Fibroblast of lung (primary cell): ENCODE measurements around the gene BSX. TPM values are rescaled to one million over a fixed set of nuclear protein-coding genes. Genes with fewer than 3 reads are reported as not detected.

Experiments
- DNase-seq, 2 donors: peaks; one replicate each; pipeline versions ENCODE4 v3.0.0 to v3.0.0-alpha.2; 2010; ENCODE audit warnings: low read depth in 2 of 2
- H2AFZ ChIP-seq: 2 replicates; pipeline ENCODE4 v1.5.1; 2012; ENCODE audit warnings: low read length, control low read depth, inconsistent platforms
- H3K27ac ChIP-seq: 2 replicates; pipeline ENCODE4 v1.5.1; 2011; ENCODE audit warnings: low read length, control low read depth; ENCODE audit not compliant: insufficient read depth
- H3K27me3 ChIP-seq: 2 replicates; pipeline ENCODE4 v1.5.1; 2011; ENCODE audit warnings: mild to moderate bottlenecking, low read length; ENCODE audit not compliant: control insufficient read depth, insufficient read depth
- H3K36me3 ChIP-seq: 2 replicates; pipeline ENCODE4 v1.5.1; 2011; ENCODE audit warnings: low read length; ENCODE audit not compliant: control insufficient read depth, insufficient read depth
- H3K4me1 ChIP-seq: 2 replicates; pipeline ENCODE4 v1.5.1; 2011; ENCODE audit warnings: low read length; ENCODE audit not compliant: control insufficient read depth, insufficient read depth; ENCODE audit errors: extremely low read depth
- H3K4me2 ChIP-seq: 2 replicates; pipeline ENCODE4 v1.5.1; 2011; ENCODE audit warnings: low read length, control low read depth; ENCODE audit not compliant: insufficient read depth; ENCODE audit errors: extremely low read depth
- H3K4me3 ChIP-seq, 4 experiments: fragments of 200-600 bp in 1 of 4; sonication (generic) in 1 of 4; replicated peaks in 1 of 4; 2 replicates each; pipeline ENCODE4 v1.5.1; 2011 to 2016; ENCODE audit warnings: low read length in 4 of 4, low read depth in 3 of 4, mild to moderate bottlenecking in 3 of 4, control low read depth in 2 of 4, inconsistent platforms in 1 of 4, mixed read lengths in 1 of 4; ENCODE audit not compliant: insufficient read depth in 1 of 4; ENCODE audit errors: control extremely low read depth in 1 of 4
- H3K79me2 ChIP-seq: 2 replicates; pipeline ENCODE4 v1.5.1; 2012; ENCODE audit warnings: mild to moderate bottlenecking, low read length, inconsistent platforms; ENCODE audit not compliant: control insufficient read depth, insufficient read depth
- H3K9ac ChIP-seq: 2 replicates; pipeline ENCODE4 v1.5.1; 2011; ENCODE audit warnings: mild to moderate bottlenecking, low read length, control low read depth; ENCODE audit not compliant: insufficient read depth
- H3K9me3 ChIP-seq: 2 replicates; pipeline ENCODE4 v1.5.1; 2012; ENCODE audit warnings: low read depth, low read length; ENCODE audit not compliant: control insufficient read depth, insufficient read depth
- H4K20me1 ChIP-seq: 2 replicates; pipeline ENCODE4 v1.5.1; 2011; ENCODE audit warnings: low read length; ENCODE audit not compliant: control insufficient read depth, insufficient read depth; ENCODE audit errors: extremely low read depth
- EZH2 ChIP-seq: IDR thresholded peaks from 2 replicates; pipeline ENCODE4 v1.5.1; 2012; ENCODE audit warnings: low read length, control low read depth, mild to moderate bottlenecking; ENCODE audit errors: missing control alignments
- polyA plus RNA-seq, 2 donors: library from polyadenylated mRNA; depleted of rRNA in 1 of 2; stranded (reverse) in 1 of 2; unstranded in 1 of 2; fragments of >200 nt; gene quantifications; 2 replicates each; pipeline ENCODE4 v1.2.1, GENCODE V29; 2011 to 2012; ENCODE audit warnings: missing spikeins in 1 of 2
- total RNA-seq: library from RNA; depleted of rRNA; stranded (reverse); fragments of >200 nt; gene quantifications from 2 replicates; pipeline ENCODE4 v1.2.1, GENCODE V29; 2014
- TF ChIP-seq, protein P1 (sequence below), 2 donors: IDR thresholded peaks in 1 of 2; conservative IDR thresholded peaks in 1 of 2; 1 replicate in 1 of 2; 2 replicates in 1 of 2; pipeline ENCODE4 v1.5.1; 2011 to 2012; ENCODE audit warnings: low read length in 2 of 2, control low read depth in 1 of 2, inconsistent platforms in 1 of 2, low read depth in 1 of 2, mild to moderate bottlenecking in 1 of 2

The BSX gene
- total and polyA plus RNA-seq, 2 donors (not counting 1 experiment from before 2014, with no cell fraction given): not detected

DNA sequence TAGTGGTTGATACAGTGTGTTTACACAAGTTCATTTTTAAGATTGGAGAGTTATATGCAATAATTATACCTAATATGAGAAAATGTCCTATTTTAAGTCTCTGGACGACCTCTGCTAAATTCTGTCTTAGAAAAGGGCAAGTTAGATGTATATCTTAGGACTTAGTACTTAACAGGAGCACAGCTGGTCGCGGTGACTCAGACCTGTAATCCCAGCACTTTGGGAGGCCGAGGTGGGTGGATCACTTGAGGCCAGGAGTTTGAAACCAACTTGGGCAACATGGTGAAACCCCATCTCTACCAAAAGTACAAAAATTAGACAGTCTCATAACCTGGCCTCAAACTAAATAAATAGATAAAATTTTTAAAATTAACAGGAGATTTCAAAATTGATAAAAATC lies 27.2 kb downstream of the BSX start:
- no peaks in the 10 kb centered on the region for H3K36me3 ChIP-seq
- H3K27ac ChIP-seq: no peak overlapping the region
- H3K27me3 ChIP-seq: peaks cover 6% of the 10 kb centered on the region
- no peak overlapping the region for H3K4me2 ChIP-seq
- H2AFZ ChIP-seq: no peak overlapping the region
- no peak for DNase-seq
- H3K79me2 ChIP-seq: no peaks in the 10 kb centered on the region
- H3K9ac ChIP-seq: no peak overlapping the region
- H3K9me3 ChIP-seq: no peaks in the 10 kb centered on the region
- TF ChIP-seq, protein P1, sequence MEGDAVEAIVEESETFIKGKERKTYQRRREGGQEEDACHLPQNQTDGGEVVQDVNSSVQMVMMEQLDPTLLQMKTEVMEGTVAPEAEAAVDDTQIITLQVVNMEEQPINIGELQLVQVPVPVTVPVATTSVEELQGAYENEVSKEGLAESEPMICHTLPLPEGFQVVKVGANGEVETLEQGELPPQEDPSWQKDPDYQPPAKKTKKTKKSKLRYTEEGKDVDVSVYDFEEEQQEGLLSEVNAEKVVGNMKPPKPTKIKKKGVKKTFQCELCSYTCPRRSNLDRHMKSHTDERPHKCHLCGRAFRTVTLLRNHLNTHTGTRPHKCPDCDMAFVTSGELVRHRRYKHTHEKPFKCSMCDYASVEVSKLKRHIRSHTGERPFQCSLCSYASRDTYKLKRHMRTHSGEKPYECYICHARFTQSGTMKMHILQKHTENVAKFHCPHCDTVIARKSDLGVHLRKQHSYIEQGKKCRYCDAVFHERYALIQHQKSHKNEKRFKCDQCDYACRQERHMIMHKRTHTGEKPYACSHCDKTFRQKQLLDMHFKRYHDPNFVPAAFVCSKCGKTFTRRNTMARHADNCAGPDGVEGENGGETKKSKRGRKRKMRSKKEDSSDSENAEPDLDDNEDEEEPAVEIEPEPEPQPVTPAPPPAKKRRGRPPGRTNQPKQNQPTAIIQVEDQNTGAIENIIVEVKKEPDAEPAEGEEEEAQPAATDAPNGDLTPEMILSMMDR (conservative IDR thresholded peaks at IDR 0.05 in 1 of 2, IDR thresholded peaks at IDR 0.05 in 1 of 2; ENCODE audit: low read depth in 1 of 2, low read length in 2 of 2): no peak
- no peak overlapping the region for H3K4me3 ChIP-seq
- no peaks in the 10 kb centered on the region for H4K20me1 ChIP-seq
- H3K4me1 ChIP-seq: no peaks in the 10 kb centered on the region

DNA sequence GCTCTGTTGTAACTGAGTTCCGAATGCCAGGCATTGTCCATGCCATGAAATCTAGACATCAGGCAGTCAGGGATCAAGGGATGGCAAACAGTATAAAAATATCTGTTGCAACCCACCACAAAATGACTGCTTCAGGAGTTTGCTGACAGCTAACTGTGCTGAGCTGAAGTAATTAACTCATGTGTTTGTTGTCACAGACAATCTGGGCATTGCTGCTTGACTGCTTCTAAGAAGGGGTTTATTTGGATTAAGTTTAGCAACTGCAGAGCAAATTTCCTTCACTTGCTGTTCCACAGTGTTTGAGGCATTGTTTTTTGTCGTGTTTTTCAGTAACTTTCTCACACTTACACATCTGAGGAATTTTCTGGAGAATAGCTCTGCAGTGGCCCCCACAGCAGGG lies 30.4 kb downstream of the BSX start:
- Histone ChIP-seq H3K27me3 (peaks cover 3% of the 10 kb centered on the region), H2AFZ (no peak overlapping the region), H3K4me3 (no peak overlapping the region), H3K4me2 (no peak overlapping the region), H3K4me1 (no peaks in the 10 kb centered on the region), H3K27ac (no peak overlapping the region), H4K20me1 (no peaks in the 10 kb centered on the region), H3K36me3 (no peaks in the 10 kb centered on the region), H3K9me3 (no peaks in the 10 kb centered on the region), H3K79me2 (no peaks in the 10 kb centered on the region), H3K9ac (no peak overlapping the region)
- TF ChIP-seq EZH2: no peak
- TF ChIP-seq, protein P1 (conservative IDR thresholded peaks at IDR 0.05 in 1 of 2, IDR thresholded peaks at IDR 0.05 in 1 of 2; ENCODE audit: low read depth in 1 of 2, low read length in 2 of 2): no peak
- DNase-seq: no peak

DNA sequence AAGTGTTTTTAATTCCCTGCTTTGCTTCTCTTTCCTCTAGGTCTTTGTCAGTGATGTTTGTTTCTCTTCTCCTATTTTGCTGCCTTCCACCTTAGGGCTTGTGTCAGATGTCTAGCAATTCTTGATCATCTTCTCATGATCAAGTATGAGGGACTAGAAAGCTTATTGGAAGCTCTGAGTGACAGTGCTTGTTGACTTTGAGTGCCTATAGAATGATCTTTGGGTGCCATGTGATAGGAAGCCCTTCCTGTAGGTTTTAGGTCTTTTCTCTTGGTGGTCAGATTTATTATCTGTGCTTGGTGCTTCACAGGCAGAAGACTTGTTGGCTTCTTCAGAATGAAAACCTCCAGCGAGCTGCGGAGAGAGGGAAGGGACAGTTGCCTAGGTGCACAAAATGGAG lies 43.1 kb downstream of the BSX start:
- TF ChIP-seq, protein P1 (conservative IDR thresholded peaks at IDR 0.05 in 1 of 2, IDR thresholded peaks at IDR 0.05 in 1 of 2; ENCODE audit: low read depth in 1 of 2, low read length in 2 of 2): no peak
- no peak for TF ChIP-seq EZH2
- Histone ChIP-seq H3K79me2 (no peaks in the 10 kb centered on the region), H3K4me1 (no peaks in the 10 kb centered on the region), H3K36me3 (no peaks in the 10 kb centered on the region), H3K27ac (no peak overlapping the region), H3K9ac (no peak overlapping the region), H3K4me2 (no peak overlapping the region), H3K9me3 (no peaks in the 10 kb centered on the region), H4K20me1 (no peaks in the 10 kb centered on the region), H2AFZ (no peak overlapping the region), H3K27me3 (no peaks in the 10 kb centered on the region), H3K4me3 (no peak overlapping the region)
- no peak for DNase-seq
